Upper lobe of left lung (tissue), 4 donors: Measurements from ENCODE around the gene KRTDAP.

Experiments
- POLR2A ChIP-seq, 4 donors: fragments of 450-650 bp; IDR thresholded peaks; one replicate each; pipeline ENCODE4 v1.5.1; 2016 to 2017; ENCODE audit warnings: antibody characterized with exemption in 4 of 4, mild to moderate bottlenecking in 2 of 4
- TF ChIP-seq, protein P1 (sequence below), 6 experiments: fragments of 450-650 bp in 4 of 6; fragments of 200-600 bp in 2 of 6; sonication (generic) in 2 of 6; IDR thresholded peaks; one replicate each; pipeline ENCODE4 v1.5.1; 2016 to 2019; ENCODE audit warnings: antibody characterized with exemption in 6 of 6

DNA sequence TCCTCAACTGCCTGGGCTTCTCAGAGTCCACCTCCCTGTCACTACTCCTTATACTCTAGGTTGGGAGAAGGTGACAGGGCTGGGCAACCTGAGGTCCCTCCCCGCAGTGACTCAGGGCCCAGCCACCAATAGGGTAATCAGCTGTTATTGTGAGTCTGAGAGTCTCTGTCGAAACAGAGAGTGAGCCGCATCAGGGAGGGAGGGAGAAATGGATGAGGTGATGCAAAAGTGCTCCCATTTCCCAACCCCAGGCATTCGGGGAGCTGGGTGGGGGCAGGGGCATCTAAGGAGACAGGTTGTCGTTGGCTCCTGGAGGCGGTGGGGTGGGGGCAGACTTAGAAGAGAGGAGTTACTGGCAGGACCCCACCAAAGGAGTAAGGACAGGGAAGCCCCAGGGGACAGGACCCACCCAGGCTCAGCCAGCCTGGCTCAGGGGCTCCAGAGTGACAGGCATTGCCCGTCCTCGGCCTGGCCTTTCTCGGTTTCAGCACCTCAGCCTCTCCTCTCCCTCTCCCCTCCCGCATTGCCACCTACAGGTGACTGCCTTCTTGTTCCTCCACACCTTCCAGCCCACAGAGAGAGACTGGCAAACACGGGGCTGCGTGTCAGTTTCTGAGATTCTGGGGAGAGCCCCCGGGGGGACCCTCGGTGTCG lies 23.5 kb upstream of the KRTDAP start, which contains the start of gene DMKN:
- TF ChIP-seq, protein P1, sequence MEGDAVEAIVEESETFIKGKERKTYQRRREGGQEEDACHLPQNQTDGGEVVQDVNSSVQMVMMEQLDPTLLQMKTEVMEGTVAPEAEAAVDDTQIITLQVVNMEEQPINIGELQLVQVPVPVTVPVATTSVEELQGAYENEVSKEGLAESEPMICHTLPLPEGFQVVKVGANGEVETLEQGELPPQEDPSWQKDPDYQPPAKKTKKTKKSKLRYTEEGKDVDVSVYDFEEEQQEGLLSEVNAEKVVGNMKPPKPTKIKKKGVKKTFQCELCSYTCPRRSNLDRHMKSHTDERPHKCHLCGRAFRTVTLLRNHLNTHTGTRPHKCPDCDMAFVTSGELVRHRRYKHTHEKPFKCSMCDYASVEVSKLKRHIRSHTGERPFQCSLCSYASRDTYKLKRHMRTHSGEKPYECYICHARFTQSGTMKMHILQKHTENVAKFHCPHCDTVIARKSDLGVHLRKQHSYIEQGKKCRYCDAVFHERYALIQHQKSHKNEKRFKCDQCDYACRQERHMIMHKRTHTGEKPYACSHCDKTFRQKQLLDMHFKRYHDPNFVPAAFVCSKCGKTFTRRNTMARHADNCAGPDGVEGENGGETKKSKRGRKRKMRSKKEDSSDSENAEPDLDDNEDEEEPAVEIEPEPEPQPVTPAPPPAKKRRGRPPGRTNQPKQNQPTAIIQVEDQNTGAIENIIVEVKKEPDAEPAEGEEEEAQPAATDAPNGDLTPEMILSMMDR (IDR thresholded peaks at IDR 0.05): peak in 1 of 6 experiments; percentile 11
- TF ChIP-seq POLR2A (IDR thresholded peaks at IDR 0.05): no peak
